GM18858 (cell line): ENCODE results near the gene CFL1.
A peak's percentile ranks its signal among the peaks of the same experiment; 100 is the strongest.
"Not testable (repeated sequence)": the region's sequence is repeated elsewhere in the genome, so short reads cannot be mapped to it uniquely, and the experiment has no call there.

Experiments
- ATAC-seq: cut with Tn5 transposase; IDR thresholded peaks from one replicate; pipeline ENCODE4 v1.9.1; 2021; ENCODE audit not compliant: unreplicated experiment

CFL1 gene

GRCh38 chr11:65857853-65858680 is at the start of gene CFL1:
Gene CFL1, minus strand, starts transcription at chr11:65858180. Its CDS starts 81 bp downstream, at chr11:65858099.
- ATAC-seq = no peak

GRCh38 chr11:65906602-65907001 is 48.6 kb upstream of the CFL1 start:
- no peak for ATAC-seq

- no peak for ATAC-seq
Observed at GRCh38 chr11:65903715-65904114, 45.7 kb upstream of the CFL1 start.

DNA sequence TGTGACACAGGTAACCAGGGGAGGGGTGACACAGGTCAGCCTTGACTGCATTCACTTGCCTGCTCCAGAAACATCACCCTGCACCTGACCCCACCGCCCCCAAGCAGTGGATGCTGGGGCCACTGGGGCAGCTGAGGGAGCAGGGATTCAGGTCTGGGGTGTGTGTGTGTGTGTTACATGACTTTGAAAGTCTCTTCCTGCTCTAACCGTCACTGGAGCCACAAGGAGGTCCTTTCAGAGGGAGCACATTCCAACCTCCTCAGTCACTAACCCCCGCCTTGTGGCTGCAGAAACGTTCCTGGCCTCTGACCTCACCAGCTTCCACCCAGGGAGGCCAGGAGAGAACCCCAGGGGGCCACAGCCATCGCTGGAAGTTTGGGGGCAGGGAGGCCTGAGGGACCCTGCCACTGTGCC is 45.1 kb upstream of the CFL1 start:
- no peak for ATAC-seq

GRCh38 chr11:65900899-65901180 is 42.9 kb upstream of the CFL1 start:
- ATAC-seq = no peak

- peak; percentile 52 for ATAC-seq
Observed at GRCh38 chr11:65900125-65900898, 42.3 kb upstream of the CFL1 start, which contains the start of gene FOSL1. Gene FOSL1, minus strand, starts transcription at chr11:65900388. Its CDS starts 49 bp downstream, at chr11:65900339.

DNA sequence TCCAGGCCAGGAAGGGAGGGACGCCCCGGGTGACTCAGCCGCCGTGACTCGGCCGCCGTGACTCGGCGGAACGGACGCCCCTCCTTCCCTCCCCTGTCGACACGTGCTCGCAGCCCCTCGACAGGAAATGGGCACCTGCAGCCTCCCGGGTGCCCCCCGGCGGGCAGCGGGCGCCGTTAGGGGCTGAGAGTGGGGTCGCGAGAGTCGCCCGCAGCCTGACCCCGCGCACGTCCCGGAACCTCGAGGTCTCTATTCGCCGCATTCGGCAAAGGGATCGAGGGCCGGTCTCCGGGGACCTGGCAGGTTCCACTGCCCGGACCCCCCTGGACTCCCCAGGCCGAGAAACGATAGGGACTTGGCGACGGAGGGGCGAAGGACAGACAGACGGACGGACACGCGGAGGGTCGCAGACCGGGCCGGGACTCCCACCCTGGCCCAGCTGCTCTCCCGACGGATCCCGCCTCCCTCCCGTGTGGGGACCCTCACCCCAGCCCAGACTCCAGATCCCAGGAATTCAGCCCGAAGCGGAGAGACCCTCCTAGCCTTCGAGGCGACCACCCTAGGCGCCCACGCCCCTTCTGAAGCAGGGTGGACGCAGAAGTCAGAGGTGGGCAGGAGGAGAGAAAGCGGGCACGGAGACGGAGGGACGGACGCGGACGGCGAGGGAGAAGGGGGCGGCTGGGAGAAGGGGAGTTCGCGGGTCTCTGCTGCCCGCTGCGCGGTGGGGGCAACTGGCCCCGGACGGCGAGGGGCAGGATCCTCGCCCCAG is 41.6 kb upstream of the CFL1 start:
- no peak for ATAC-seq

GRCh38 chr11:65898656-65899355 is 40.8 kb upstream of the CFL1 start:
- ATAC-seq = no peak

DNA sequence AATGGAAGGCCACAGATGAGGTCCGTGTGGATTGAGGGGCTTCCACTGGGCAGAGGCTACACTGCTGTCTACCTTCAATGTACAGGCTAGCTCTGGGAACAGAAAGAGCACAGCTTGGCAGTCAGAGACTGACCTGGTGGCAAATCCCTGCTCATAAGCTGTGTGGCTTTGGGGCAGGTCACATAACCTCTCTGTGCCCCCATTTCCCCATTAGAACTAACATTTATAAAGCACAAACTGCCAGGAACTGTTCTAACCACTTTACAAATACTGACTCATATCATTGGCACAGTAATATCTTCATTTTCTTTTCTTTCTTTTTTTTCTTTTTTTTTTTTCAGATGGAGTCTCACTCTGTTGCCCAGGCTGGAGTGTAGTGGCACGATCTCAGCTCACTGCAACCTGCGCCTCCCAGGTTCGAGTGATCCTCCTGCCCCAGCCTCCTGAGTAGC is 39.1 kb upstream of the CFL1 start:
- no peak for ATAC-seq

DNA sequence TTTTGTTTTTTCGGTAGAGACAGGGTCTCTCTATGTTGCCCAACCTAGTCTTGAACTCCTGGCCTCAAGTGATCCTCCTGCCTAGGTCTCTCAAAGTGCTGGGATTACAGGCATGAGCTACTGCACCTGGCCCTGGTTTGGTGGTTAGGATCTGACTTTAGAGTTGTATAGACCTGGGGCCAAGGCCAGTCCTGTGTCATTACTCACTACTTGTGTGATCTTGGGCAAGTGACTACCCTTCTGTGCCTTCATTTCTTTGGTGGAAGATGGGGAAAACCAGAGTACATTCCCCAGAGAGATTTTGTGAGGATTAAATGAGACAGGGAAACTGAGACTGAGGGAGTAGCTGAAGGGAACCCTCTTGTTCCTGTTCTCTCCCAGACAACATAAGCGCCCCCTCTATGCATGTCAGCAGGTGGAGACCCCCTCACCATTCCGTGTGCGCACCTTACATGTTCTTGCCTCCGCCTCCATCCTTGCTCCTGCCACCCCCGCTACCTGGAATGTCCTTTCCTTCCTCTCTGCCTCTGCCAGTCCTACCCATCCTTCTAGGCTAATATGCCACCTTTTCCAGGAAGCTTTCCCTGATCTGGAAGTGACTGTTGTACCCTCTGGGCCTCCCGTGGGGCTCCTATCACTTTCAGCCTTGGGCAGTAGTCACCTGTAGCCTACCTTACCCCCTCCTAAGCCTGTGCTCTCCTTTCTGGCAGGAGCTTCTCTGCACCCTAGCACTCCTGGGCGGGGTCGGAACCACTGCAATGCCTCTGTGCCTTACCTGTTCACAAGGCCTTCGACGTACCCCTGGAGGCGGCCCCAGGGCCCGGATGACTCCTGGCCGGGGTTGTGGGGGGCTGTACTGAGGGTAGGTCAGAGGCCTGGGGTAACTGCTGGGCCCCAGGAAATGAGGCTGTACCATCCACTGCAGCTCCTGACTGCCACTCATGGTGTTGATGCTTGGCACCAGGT is 38.3 kb upstream of the CFL1 start:
- ATAC-seq = no peak

DNA sequence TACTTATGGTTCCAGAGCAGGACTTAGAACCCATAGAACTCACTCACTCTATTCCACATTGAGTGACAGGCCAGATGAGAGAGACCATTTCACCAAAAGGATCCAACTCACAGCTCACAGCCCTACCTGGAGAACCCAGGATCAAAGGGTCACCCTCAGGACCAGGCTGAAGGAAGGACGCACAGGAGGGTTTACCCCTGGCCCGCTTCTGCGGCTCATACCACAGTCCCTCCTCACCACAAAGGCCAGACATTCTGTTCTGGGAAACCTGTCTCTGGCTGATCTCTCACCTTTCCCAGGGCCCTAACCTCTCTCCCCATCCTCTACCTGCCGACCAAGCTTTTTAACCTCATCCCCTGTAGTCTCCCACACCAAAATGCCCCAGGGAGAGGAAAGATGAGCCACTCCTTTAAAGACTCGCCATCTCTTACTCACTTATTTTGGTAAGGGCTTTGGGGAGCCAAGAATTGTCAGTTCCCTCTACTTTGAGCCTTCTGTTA is 37.6 kb upstream of the CFL1 start:
- ATAC-seq = no peak

DNA sequence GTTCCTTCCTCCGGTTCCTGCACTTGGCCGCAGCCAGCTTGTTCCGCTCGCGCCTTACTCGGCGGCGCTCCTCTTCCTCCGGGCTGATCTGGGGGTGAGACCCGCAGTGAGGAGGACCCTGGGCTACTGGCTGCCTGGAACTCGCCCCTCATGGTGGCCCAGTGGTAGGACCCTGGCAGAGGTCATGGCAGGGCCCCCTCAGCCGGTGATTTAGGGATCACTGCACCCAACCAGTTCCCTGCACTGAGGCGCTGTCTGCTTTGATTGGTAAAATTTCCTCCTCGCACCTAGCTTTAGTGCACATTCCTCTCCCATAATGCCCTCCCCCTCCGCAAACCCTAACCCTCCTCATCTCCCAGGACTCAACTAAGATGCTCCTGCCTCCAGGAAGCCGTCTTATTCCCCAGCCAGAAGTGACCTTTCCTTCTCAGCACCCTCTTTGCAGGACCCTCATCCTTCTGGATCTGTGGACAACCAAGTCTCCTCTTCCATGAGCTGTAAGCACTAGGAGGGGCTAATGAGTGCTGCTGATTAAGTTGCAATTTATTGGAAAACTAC is 36.1 kb upstream of the CFL1 start:
- no peak for ATAC-seq

- no peak for ATAC-seq
Observed at GRCh38 chr11:65892661-65893317, 34.8 kb upstream of the CFL1 start.

GRCh38 chr11:65892137-65892540 is 34.2 kb upstream of the CFL1 start:
- ATAC-seq = not testable (repeated sequence)

GRCh38 chr11:65891219-65892136 is 33.5 kb upstream of the CFL1 start:
- no peak for ATAC-seq

- peak; percentile 41 for ATAC-seq
Observed at GRCh38 chr11:65890324-65891218, 32.6 kb upstream of the CFL1 start, which contains the start of gene CCDC85B. Gene CCDC85B, plus strand, starts transcription at chr11:65890673. Its CDS starts 111 bp downstream, at chr11:65890784.
